Astrocyte (in vitro differentiated cells and primary cell): ENCODE results near the gene STARD13. TPM values are rescaled to one million over a fixed set of nuclear protein-coding genes. Genes with fewer than 3 reads are reported as not detected.

Experiments used
- DNase-seq: peaks from one replicate; pipeline ENCODE4 v3.0.0-alpha.2; 2010; ENCODE audit warnings: low read depth
- FAIRE-seq: peaks from 2 replicates; lab custom pipeline; 2011; peaks lifted over from hg19 to GRCh38; lab: Jason Lieb, UNC
- H2AFZ ChIP-seq: 2 replicates; pipeline ENCODE4 v1.6.0; 2012; ENCODE audit warnings: low read depth, low read length, inconsistent platforms
- H3K27ac ChIP-seq: 2 replicates; pipeline ENCODE4 v1.5.1; 2011; ENCODE audit warnings: low read depth, low read length, inconsistent platforms
- H3K27me3 ChIP-seq: 2 replicates; pipeline ENCODE4 v1.6.0; 2011; ENCODE audit warnings: low read length, inconsistent platforms; ENCODE audit not compliant: insufficient read depth
- H3K36me3 ChIP-seq: 2 replicates; pipeline ENCODE4 v1.5.1; 2011; ENCODE audit warnings: low read length, inconsistent platforms; ENCODE audit not compliant: insufficient read depth
- H3K4me1 ChIP-seq: 2 replicates; pipeline ENCODE4 v1.5.1; 2011; ENCODE audit warnings: low read length, inconsistent platforms; ENCODE audit not compliant: insufficient read depth
- H3K4me2 ChIP-seq: 2 replicates; pipeline ENCODE4 v1.6.0; 2012; ENCODE audit warnings: low read length, inconsistent platforms
- H3K4me3 ChIP-seq: 2 replicates; pipeline ENCODE4 v1.5.1; 2011; ENCODE audit warnings: low read depth, mild to moderate bottlenecking, low read length, inconsistent platforms; ENCODE audit not compliant: insufficient read depth
- H3K79me2 ChIP-seq: 2 replicates; pipeline ENCODE4 v1.6.0; 2012; ENCODE audit warnings: mild to moderate bottlenecking, low read length, inconsistent platforms; ENCODE audit not compliant: insufficient read depth
- H3K9ac ChIP-seq: 2 replicates; pipeline ENCODE4 v1.6.0; 2012; ENCODE audit warnings: mild to moderate bottlenecking, low read length, inconsistent platforms
- H3K9me3 ChIP-seq: 2 replicates; pipeline ENCODE4 v1.5.1; 2012; ENCODE audit warnings: low read depth, mild to moderate bottlenecking, low read length, inconsistent platforms; ENCODE audit not compliant: insufficient read depth
- H4K20me1 ChIP-seq: 2 replicates; pipeline ENCODE4 v1.6.0; 2012; ENCODE audit warnings: low read length, inconsistent platforms; ENCODE audit not compliant: insufficient read depth
- H3K27ac Mint-ChIP-seq: one replicate; pipeline ENCODE4 v1.8.0; 2021; ENCODE audit warnings: mild to moderate bottlenecking, mixed read lengths; ENCODE audit not compliant: unreplicated experiment
- H3K27me3 Mint-ChIP-seq: one replicate; pipeline ENCODE4 v1.8.0; 2021; ENCODE audit warnings: low read depth, mixed read lengths; ENCODE audit not compliant: unreplicated experiment
- H3K36me3 Mint-ChIP-seq: one replicate; pipeline ENCODE4 v1.8.0; 2021; ENCODE audit warnings: low read depth, mixed read lengths; ENCODE audit not compliant: unreplicated experiment
- H3K4me1 Mint-ChIP-seq: one replicate; pipeline ENCODE4 v1.8.0; 2021; ENCODE audit warnings: low read depth, mixed read lengths; ENCODE audit not compliant: unreplicated experiment
- H3K4me3 Mint-ChIP-seq: one replicate; pipeline ENCODE4 v1.8.0; 2021; ENCODE audit warnings: mild to moderate bottlenecking, moderate library complexity, mixed read lengths; ENCODE audit not compliant: unreplicated experiment
- H3K9me3 Mint-ChIP-seq: one replicate; pipeline ENCODE4 v1.8.0; 2021; ENCODE audit warnings: mild to moderate bottlenecking, mixed read lengths; ENCODE audit not compliant: unreplicated experiment
- EZH2 ChIP-seq: IDR thresholded peaks from 2 replicates; pipeline ENCODE4 v1.6.1; 2012; ENCODE audit warnings: mild to moderate bottlenecking, low read length, inconsistent platforms; ENCODE audit not compliant: insufficient read depth
- total RNA-seq: library from RNA; stranded (reverse); gene quantifications from 2 replicates; pipeline ENCODE4 v1.2.1, GENCODE V29; 2021
- TF ChIP-seq, protein P1 (sequence below): IDR thresholded peaks from 2 replicates; pipeline ENCODE4 v1.5.1; 2011; ENCODE audit warnings: low read depth, mild to moderate bottlenecking, inconsistent platforms, low read length, moderate library complexity; ENCODE audit not compliant: insufficient read depth

Gene STARD13
- total RNA-seq, 1 donor from 2014 or later = 30.1 TPM

DNA sequence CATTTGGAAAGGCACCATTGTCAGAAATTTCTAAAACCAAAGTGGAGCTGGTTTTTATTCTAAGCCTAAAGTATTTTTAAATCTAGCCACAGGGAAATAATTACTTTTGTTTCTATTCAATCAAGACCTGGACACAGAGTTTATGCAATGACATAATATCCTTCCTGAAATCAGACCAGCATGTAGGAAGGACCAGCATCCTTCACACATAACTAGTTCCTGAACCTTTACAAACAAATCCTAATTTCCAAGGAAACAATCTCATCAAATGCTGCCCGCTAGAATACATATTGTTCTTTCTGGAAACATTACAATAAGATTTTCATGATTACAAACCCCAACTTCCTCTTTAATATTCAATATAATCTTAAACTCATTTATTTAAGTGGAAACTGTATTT, 1.5 kb downstream of the STARD13 start:
- Histone ChIP-seq H3K9me3 (no peaks in the 10 kb centered on the region), H3K4me3 (peak overlapping the region; percentile 97), H3K79me2 (peaks cover 64% of the 10 kb centered on the region), H3K36me3 (peaks cover 12% of the 10 kb centered on the region), H3K4me1 (peaks cover 43% of the 10 kb centered on the region), H4K20me1 (no peaks in the 10 kb centered on the region), H2AFZ (no peak overlapping the region), H3K27ac (peak overlapping the region; percentile 100), H3K4me2 (peak overlapping the region; percentile 89), H3K9ac (peak overlapping the region; percentile 100), H3K27me3 (no peaks in the 10 kb centered on the region)
- DNase-seq (peak; percentile 45), FAIRE-seq (peak; percentile 20)
- no peak for TF ChIP-seq EZH2
- TF ChIP-seq, protein P1, sequence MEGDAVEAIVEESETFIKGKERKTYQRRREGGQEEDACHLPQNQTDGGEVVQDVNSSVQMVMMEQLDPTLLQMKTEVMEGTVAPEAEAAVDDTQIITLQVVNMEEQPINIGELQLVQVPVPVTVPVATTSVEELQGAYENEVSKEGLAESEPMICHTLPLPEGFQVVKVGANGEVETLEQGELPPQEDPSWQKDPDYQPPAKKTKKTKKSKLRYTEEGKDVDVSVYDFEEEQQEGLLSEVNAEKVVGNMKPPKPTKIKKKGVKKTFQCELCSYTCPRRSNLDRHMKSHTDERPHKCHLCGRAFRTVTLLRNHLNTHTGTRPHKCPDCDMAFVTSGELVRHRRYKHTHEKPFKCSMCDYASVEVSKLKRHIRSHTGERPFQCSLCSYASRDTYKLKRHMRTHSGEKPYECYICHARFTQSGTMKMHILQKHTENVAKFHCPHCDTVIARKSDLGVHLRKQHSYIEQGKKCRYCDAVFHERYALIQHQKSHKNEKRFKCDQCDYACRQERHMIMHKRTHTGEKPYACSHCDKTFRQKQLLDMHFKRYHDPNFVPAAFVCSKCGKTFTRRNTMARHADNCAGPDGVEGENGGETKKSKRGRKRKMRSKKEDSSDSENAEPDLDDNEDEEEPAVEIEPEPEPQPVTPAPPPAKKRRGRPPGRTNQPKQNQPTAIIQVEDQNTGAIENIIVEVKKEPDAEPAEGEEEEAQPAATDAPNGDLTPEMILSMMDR = no peak
- Mint-ChIP-seq H3K27me3 (no peaks in the 10 kb centered on the region), H3K9me3 (no peaks in the 10 kb centered on the region), H3K4me1 (peaks cover 36% of the 10 kb centered on the region), H3K36me3 (no peaks in the 10 kb centered on the region), H3K27ac (peak overlapping the region; percentile 99), H3K4me3 (peak overlapping the region; percentile 94)

DNA sequence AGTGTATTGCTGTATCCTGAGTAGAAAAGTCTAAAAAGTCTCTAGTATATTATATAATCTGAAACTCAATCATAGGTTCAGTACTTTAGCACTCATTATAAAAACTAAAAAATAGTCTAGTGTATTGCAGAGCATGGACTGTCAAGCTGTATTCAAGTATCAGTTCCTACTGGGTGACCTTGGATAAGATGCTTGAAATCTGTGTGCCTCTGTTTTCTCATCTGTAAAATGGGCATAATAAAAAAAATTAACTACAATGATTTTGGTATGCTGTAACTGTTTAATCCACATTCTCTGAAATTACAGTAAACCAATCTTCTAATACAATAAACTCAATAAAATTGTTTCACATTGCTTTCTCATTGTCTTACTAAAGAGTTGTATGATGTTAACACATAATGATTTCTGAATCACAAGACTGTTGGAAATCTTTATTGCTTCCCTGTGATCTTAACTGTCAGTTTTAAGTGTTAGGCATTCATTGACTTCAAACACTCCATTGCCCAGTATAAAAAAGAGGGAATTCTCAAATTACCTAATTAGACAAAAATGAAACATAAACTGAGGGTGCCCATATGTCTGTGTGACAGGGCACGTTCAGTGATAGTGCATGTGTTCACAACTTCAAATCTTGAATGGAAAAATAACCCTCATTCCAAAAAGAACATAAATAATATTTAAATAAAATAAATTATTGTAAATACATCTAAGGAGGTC, 2.2 kb downstream of the STARD13 start:
- Mint-ChIP-seq H3K27ac (peak overlapping the region; percentile 28), H3K4me3 (peak overlapping the region; percentile 94), H3K36me3 (no peaks in the 10 kb centered on the region), H3K9me3 (no peaks in the 10 kb centered on the region), H3K27me3 (no peaks in the 10 kb centered on the region), H3K4me1 (peaks cover 43% of the 10 kb centered on the region)
- Histone ChIP-seq H3K4me2 (peak overlapping the region; percentile 89), H3K9ac (peak overlapping the region; percentile 100), H3K27me3 (no peaks in the 10 kb centered on the region), H4K20me1 (no peaks in the 10 kb centered on the region), H3K4me3 (peak overlapping the region; percentile 97), H3K79me2 (peaks cover 71% of the 10 kb centered on the region), H3K9me3 (no peaks in the 10 kb centered on the region), H3K27ac (peak overlapping the region; percentile 100), H3K36me3 (peaks cover 12% of the 10 kb centered on the region), H2AFZ (no peak overlapping the region), H3K4me1 (peaks cover 45% of the 10 kb centered on the region)
- TF ChIP-seq, protein P1 = no peak
- no peak for TF ChIP-seq EZH2
- no peak for DNase-seq
- peak; percentile 50 for FAIRE-seq
